RWPE1 (cell line): ENCODE data around the gene CRY2.

ENCODE experiments used
- CTCF ChIA-PET: fragments of 350-600 bp; sonication (Branson Sonifier 250); formaldehyde crosslinking; extraction: SDS; loops from one replicate; lab custom pipeline; 2021; lab: Yijun Ruan, JAX
- POLR2A ChIA-PET: fragments of 400-600 bp; formaldehyde crosslinking; extraction: SDS; loops from one replicate; lab custom pipeline; 2020; ENCODE audit warnings: antibody characterized with exemption; ENCODE audit not compliant: low non-redundant PET; lab: Yijun Ruan, JAX
- DNase-seq: peaks from one replicate; pipeline ENCODE4 v3.0.0; 2012; ENCODE audit warnings: low spot score
- H3K27ac ChIP-seq: fragments of 450-650 bp; 2 replicates; pipeline ENCODE4 v1.5.1; 2017
- TF ChIP-seq, protein P1 (sequence below): fragments of 450-650 bp; conservative IDR thresholded peaks from 2 replicates; pipeline ENCODE4 v1.5.1; 2017; ENCODE audit warnings: low read depth, mild to moderate bottlenecking

The CRY2 gene

DNA sequence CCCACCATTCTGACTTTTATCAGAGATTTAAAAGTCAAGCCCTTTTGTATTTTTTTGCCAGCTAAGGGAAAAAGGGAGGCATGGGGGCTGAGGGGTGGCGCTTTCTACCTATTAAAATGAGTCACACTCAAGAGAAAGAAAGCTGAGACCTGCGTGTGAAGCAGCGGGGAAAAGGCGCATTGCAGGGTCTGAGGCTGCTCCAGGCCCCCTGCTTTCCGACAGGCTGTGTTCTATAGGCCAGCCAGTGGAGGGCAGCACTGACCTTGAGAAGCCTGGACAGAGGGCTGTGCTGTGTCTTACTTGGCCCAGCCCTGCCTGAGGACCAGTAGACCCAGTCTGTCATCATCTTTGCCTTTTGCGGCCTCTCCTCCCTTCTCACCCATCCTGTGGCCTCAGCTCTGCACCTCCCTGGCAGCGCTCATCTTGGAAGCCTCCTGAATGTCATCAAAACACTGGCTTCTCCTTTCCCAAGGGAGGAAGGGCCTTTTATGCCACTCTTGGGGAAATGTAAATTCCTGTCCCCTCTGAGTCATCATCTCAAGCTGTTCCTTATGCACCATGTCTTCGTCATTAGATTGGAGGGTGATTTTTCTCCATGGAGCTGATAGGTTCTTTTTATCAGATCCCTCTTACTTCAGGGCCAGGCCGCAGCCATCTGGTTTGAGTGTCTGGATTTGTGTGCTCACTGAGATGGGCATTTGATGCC, 25.5 kb downstream of the CRY2 start:
- DNase-seq: peak; percentile 57
- TF ChIP-seq, protein P1, sequence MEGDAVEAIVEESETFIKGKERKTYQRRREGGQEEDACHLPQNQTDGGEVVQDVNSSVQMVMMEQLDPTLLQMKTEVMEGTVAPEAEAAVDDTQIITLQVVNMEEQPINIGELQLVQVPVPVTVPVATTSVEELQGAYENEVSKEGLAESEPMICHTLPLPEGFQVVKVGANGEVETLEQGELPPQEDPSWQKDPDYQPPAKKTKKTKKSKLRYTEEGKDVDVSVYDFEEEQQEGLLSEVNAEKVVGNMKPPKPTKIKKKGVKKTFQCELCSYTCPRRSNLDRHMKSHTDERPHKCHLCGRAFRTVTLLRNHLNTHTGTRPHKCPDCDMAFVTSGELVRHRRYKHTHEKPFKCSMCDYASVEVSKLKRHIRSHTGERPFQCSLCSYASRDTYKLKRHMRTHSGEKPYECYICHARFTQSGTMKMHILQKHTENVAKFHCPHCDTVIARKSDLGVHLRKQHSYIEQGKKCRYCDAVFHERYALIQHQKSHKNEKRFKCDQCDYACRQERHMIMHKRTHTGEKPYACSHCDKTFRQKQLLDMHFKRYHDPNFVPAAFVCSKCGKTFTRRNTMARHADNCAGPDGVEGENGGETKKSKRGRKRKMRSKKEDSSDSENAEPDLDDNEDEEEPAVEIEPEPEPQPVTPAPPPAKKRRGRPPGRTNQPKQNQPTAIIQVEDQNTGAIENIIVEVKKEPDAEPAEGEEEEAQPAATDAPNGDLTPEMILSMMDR: peak; percentile 54
- H3K27ac ChIP-seq: peak overlapping the region; percentile 28; the same call in 1 of the 2 replicates
- ChIA-PET POLR2A (no interaction called here), CTCF (interaction anchor here (0.5 to 1.8 kb wide), 14 partner anchors 10 to 675 kb away, joined by 3 to 7 read pairs (median 4); no protein-coding TSS in a partner anchor)

DNA sequence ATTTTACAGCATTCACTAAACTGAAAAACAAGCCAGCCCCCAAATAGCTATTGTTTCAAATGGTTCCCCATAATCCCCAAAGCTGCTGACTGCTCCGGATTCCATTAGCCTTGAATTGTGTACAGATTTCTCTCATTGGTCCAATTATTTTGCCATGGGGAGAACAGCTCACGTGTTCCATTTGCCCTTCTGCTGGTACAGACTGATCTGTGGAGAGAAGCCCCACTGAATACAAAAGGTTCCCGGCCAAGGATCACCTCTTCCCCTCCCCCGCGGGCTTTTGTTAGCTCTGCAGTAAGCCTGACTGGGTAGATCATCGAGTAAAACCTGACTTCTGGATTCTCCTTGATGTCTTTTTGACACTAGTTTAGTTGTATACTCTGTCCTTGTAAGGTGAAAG, 29.1 kb downstream of the CRY2 start:
- ChIA-PET POLR2A (no interaction called here), CTCF (no interaction called here)
- no peak for DNase-seq
- TF ChIP-seq, protein P1: no peak
- H3K27ac ChIP-seq: no peak overlapping the region

DNA sequence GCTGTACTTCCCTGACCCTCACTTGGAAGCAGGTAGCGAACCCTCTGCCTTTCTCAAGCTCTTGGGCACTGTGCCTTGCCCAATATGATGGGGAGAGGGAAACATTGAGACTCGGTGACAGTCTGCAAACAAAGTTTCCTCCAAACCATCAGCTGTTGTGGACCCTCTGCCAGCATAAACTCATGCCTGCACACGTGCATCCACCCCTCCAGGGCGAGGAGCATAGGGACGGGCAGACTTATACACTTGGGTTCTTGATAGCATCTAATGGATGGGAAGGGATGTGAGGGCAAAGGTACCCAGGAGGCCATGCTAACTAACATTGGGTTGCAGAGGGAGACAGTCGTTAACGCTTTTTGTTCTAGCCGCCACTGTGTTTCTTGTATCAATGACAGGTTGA, 29.9 kb downstream of the CRY2 start:
- TF ChIP-seq, protein P1: no peak
- DNase-seq: no peak
- ChIA-PET CTCF (no interaction called here), POLR2A (no interaction called here)
- no peak overlapping the region for H3K27ac ChIP-seq

DNA sequence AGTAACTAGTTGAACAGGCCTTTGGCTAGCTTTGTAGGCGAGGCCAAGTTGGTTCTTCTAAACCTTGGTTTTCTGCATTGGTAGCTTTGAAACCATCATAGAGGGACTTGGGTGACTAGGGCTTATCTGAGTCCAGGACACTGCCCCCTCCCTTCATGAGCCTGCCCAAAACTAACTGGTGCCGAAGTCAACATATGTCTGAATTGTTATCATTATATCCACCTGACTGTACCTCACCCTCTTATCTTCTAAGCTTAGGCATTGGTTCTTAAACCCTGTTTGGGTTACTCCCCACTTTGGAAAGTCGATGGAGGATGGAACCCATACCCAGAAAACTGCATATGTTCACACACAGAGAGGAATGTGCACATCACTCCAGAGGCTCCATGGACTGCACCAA, 30.6 kb downstream of the CRY2 start:
- CTCF ChIA-PET: no interaction called here
- DNase-seq: no peak
- TF ChIP-seq, protein P1: no peak
- no peak overlapping the region for H3K27ac ChIP-seq
- POLR2A ChIA-PET: no interaction called here

DNA sequence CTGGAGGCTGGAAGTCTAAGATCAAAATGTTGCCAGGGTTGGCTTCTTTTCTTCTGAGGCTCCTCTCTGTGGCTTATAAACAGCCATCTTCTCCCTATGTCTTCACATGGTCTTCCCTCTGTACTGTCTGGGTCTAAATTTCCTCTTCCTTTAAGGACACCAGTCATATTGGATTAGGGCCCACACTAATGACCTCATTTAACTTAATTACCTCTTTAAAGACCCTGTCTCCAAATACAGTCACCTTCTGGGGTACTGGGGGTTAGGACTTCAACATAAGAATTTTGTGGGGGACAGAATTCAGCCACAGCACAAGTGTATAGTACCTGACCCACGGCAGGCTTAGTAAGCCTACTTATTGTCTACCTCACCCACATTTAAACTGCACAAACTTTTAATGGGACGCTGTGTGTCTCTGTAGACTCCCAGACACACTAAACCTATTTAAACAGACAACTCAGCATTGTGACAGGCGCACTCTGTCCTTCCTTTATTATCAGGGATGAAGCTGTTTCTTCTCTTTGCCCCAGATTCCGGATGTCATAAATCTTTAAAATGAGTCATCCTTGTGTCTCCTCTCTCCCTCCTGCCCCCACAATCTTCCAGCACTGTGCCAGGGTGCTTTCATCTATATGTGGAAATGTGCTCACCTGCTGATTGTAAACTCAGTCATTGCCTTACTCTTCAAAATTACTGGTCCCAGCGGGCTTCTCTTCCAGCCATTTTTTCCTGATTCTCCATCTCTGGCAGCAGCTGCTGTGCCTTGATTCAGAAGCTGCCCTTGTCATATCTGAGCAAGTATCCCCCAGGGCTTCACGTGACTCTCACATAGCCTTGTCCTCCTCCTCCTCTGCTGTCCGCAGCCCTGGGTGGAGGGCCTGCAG, 32.8 kb downstream of the CRY2 start:
- H3K27ac ChIP-seq: peak overlapping the region; percentile 64
- CTCF ChIA-PET: no interaction called here
- POLR2A ChIA-PET: no interaction called here
- TF ChIP-seq, protein P1: no peak
- peak; percentile 76 for DNase-seq

DNA sequence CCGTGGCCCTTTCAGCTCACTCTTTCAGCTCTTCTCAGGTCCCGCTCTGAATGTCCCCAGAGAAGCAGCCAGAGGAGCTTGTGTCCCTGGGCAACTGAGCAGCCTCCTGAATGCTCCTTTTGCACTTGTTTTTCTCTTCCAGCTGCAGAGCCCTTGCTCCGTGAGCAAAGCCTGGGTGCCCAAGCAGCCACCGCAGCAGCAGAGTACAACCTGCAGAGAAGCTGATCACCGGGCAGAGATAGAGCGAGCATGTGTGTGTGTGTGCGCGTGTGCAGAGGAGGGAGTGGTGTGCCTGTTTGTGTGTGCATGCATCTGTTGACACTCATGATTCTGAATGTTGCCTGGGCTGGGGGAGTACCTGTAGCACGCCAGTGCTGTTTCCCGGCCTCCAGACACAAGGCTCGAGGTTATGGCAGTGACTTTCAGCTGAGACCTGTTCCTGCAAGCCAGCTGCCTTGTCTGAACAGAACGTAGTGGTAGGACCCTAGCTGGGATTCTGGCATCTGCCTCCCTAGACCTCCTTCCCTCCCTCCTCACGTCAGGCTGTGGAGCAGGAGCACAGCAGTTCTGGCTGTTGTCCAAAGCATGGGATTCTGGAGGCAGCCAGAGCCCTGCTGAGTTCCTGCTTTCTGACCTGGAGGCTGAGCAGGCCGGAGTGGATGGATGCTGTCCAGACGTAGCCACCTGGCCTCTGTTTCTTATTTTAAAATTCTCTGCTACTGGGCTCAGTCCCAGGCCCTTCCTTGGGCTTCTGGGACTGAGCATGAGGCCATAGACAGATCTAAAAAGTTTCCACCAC, 33.7 kb downstream of the CRY2 start:
- DNase-seq: no peak
- ChIA-PET CTCF (no interaction called here), POLR2A (no interaction called here)
- H3K27ac ChIP-seq: peak overlapping the region; percentile 64
- TF ChIP-seq, protein P1: no peak
